Upper lobe of left lung (tissue), 6 donors: ENCODE measurements around the gene EPN1. TPM values are rescaled to one million over a fixed set of nuclear protein-coding genes. Genes with fewer than 3 reads are reported as not detected.
A peak's percentile ranks its signal among the peaks of the same experiment; 100 is the strongest.

Source experiments
- ATAC-seq, 2 donors: fragments of 200-7000 bp; cut with Tn5 transposase; one replicate each; pipeline ENCODE4 v1.9.1; 2022; ENCODE audit warnings: mild to moderate bottlenecking in 2 of 2, moderate library complexity in 2 of 2; ENCODE audit not compliant: low FRiP score in 2 of 2
- DNase-seq, 2 donors: peaks; one replicate each; pipeline ENCODE4 v3.0.0-alpha.2; 2019 to 2020
- H3K27ac ChIP-seq, 4 donors: fragments of 200-600 bp; sonication (generic); one replicate each; pipeline ENCODE4 v1.5.1; 2016 to 2019
- H3K27me3 ChIP-seq, 4 donors: fragments of 200-600 bp; sonication (generic); one replicate each; pipeline ENCODE4 v1.5.1; 2017 to 2019
- H3K36me3 ChIP-seq, 4 donors: fragments of 200-600 bp; sonication (generic); one replicate each; pipeline ENCODE4 v1.5.1; 2016 to 2019
- H3K4me1 ChIP-seq, 4 donors: fragments of 200-600 bp; sonication (generic); one replicate each; pipeline ENCODE4 v1.5.1; 2018 to 2019
- H3K4me3 ChIP-seq, 4 donors: fragments of 200-600 bp; sonication (generic); one replicate each; pipeline ENCODE4 v1.5.1; 2017 to 2019; ENCODE audit warnings: mild to moderate bottlenecking in 2 of 4, moderate library complexity in 1 of 4
- H3K9me3 ChIP-seq, 4 donors: fragments of 200-600 bp; sonication (generic); one replicate each; pipeline ENCODE4 v1.5.1; 2018 to 2019
- CTCF ChIP-seq, 6 experiments: fragments of 450-650 bp in 4 of 6; fragments of 200-600 bp in 2 of 6; sonication (generic) in 2 of 6; IDR thresholded peaks; one replicate each; pipeline ENCODE4 v1.5.1; 2016 to 2019; ENCODE audit warnings: antibody characterized with exemption in 6 of 6
- EP300 ChIP-seq, 4 donors: sonication (generic); formaldehyde crosslinking; IDR thresholded peaks; one replicate each; pipeline ENCODE4 v1.5.1; 2017; ENCODE audit warnings: antibody characterized with exemption in 4 of 4, control low read depth in 2 of 4
- POLR2A ChIP-seq, 4 donors: fragments of 450-650 bp; IDR thresholded peaks; one replicate each; pipeline ENCODE4 v1.5.1; 2016 to 2017; ENCODE audit warnings: antibody characterized with exemption in 4 of 4, mild to moderate bottlenecking in 2 of 4
- POLR2AphosphoS5 ChIP-seq, 2 donors: sonication (generic); formaldehyde crosslinking; IDR thresholded peaks; one replicate each; pipeline ENCODE4 v1.5.1; 2017; ENCODE audit warnings: antibody characterized with exemption in 2 of 2
- WGBS, 2 donors: methylation state at CpG; one replicate each; pipeline ENCODE4 v1.1.5; 2017 to 2018; 5-methylcytosine and 5-hydroxymethylcytosine counted together
- total RNA-seq, 6 donors: library from RNA; depleted of rRNA in 4 of 6; stranded (reverse); fragments of >200 nt in 4 of 6; gene quantifications; one replicate each; pipeline versions ENCODE4 v1.1.0 to v1.2.1, GENCODE V29; 2016 to 2021
- donor health status: DM: no; HTN: no; CAD: no; lungs with moderate emphysema.
- donor health status: DM: no; HTN: yes; CAD: no; lungs with severe emphysema.

EPN1 gene
- total RNA-seq, 6 donors from 2014 or later: 59.7 to 357 (median 126) TPM

GRCh38 chr19:55675661-55676354 is 782 bp downstream of the EPN1 start:
- WGBS, 2 donors: 12 to 14% methylated on average over 16 of the region's 16 CpGs
- H3K27ac ChIP-seq: peak overlapping the region; percentile 86 to 98 (median 91)
- DNase-seq: no peak
- peak overlapping the region; percentile 69 to 99 (median 89) for H3K4me3 ChIP-seq
- TF ChIP-seq EP300 (IDR thresholded peaks at IDR 0.05) (no peak), CTCF (IDR thresholded peaks at IDR 0.05) (no peak), POLR2AphosphoS5 (IDR thresholded peaks at IDR 0.05) (no peak), POLR2A (IDR thresholded peaks at IDR 0.05) (no peak)
- H3K9me3 ChIP-seq: no peaks in the 10 kb centered on the region
- H3K4me1 ChIP-seq: peaks cover 36 to 76% (median 48%) of the 10 kb centered on the region in 4 donors
- H3K36me3 ChIP-seq: peaks cover 14 to 51% (median 40%) of the 10 kb centered on the region in 4 donors
- H3K27me3 ChIP-seq: no peaks in the 10 kb centered on the region
- ATAC-seq: no peak

GRCh38 chr19:55676383-55676782 is 1.4 kb downstream of the EPN1 start:
- H3K4me3 ChIP-seq: peak overlapping the region in 3 of 4 donors; percentile 80 to 99 (median 98)
- no peaks in the 10 kb centered on the region for H3K9me3 ChIP-seq
- no peak for DNase-seq
- H3K27ac ChIP-seq: peak overlapping the region in 2 of 4 donors; percentile 92 to 98
- H3K27me3 ChIP-seq: no peaks in the 10 kb centered on the region
- 62 to 63% methylated on average over 5 of the region's 5 CpGs for WGBS, 2 donors
- H3K36me3 ChIP-seq: peaks cover 13 to 54% (median 43%) of the 10 kb centered on the region in 4 donors
- peaks cover 36 to 78% (median 48%) of the 10 kb centered on the region in 4 donors for H3K4me1 ChIP-seq
- ATAC-seq: no peak
- TF ChIP-seq CTCF (IDR thresholded peaks at IDR 0.05) (no peak), EP300 (IDR thresholded peaks at IDR 0.05) (no peak), POLR2AphosphoS5 (IDR thresholded peaks at IDR 0.05) (no peak), POLR2A (IDR thresholded peaks at IDR 0.05) (no peak)

GRCh38 chr19:55676889-55677505 is 2.0 kb downstream of the EPN1 start:
- WGBS, 2 donors: 88 to 92% methylated on average over 7 of the region's 7 CpGs
- peaks cover 13 to 54% (median 45%) of the 10 kb centered on the region in 4 donors for H3K36me3 ChIP-seq
- H3K27ac ChIP-seq: peak overlapping the region; percentile 8 to 61 (median 41)
- TF ChIP-seq CTCF (IDR thresholded peaks at IDR 0.05) (no peak), EP300 (IDR thresholded peaks at IDR 0.05) (no peak), POLR2AphosphoS5 (IDR thresholded peaks at IDR 0.05) (no peak), POLR2A (IDR thresholded peaks at IDR 0.05) (no peak)
- no peaks in the 10 kb centered on the region for H3K27me3 ChIP-seq
- DNase-seq (no peak), ATAC-seq (no peak)
- H3K4me3 ChIP-seq: peak overlapping the region in 2 of 4 donors; percentile 80 to 98
- H3K4me1 ChIP-seq: peaks cover 36 to 79% (median 48%) of the 10 kb centered on the region in 4 donors
- no peaks in the 10 kb centered on the region for H3K9me3 ChIP-seq

GRCh38 chr19:55677572-55678028 is 2.6 kb downstream of the EPN1 start:
- no peak for ATAC-seq
- H3K9me3 ChIP-seq: no peaks in the 10 kb centered on the region
- peak overlapping the region in 3 of 4 donors; percentile 40 to 61 (median 42) for H3K27ac ChIP-seq
- no peak for TF ChIP-seq CTCF (IDR thresholded peaks at IDR 0.05)
- TF ChIP-seq EP300 (IDR thresholded peaks at IDR 0.05): no peak
- TF ChIP-seq POLR2A (IDR thresholded peaks at IDR 0.05): no peak
- TF ChIP-seq POLR2AphosphoS5 (IDR thresholded peaks at IDR 0.05): no peak
- H3K4me3 ChIP-seq: no peak overlapping the region
- 62 to 63% methylated on average over 6 of the region's 6 CpGs for WGBS, 2 donors
- H3K36me3 ChIP-seq: peaks cover 13 to 56% (median 44%) of the 10 kb centered on the region in 4 donors
- no peak for DNase-seq
- peaks cover 36 to 79% (median 48%) of the 10 kb centered on the region in 4 donors for H3K4me1 ChIP-seq
- H3K27me3 ChIP-seq: no peaks in the 10 kb centered on the region
